A549 (cell line): ENCODE measurements around the gene HAUS5.

Source experiments
- CTCF ChIP-seq: fragments of >200 bp; sonication (Bioruptor Twin); formaldehyde crosslinking; IDR thresholded peaks from 3 replicates; pipeline ENCODE4 v1.5.1; 2016
- KDM5A ChIP-seq: fragments of 200-600 bp; sonication (generic); IDR thresholded peaks from 2 replicates; pipeline ENCODE4 v1.6.1; 2016; ENCODE audit warnings: antibody characterized with exemption, mild to moderate bottlenecking
- POLR2A ChIP-seq: IDR thresholded peaks from 2 replicates; pipeline ENCODE4 v1.6.1; 2012; ENCODE audit warnings: mild to moderate bottlenecking, low read length
- REST ChIP-seq: fragments of 200-600 bp; sonication (generic); IDR thresholded peaks from 2 replicates; pipeline ENCODE4 v1.6.1; 2016; ENCODE audit warnings: antibody characterized with exemption, mild to moderate bottlenecking, moderate library complexity

DNA sequence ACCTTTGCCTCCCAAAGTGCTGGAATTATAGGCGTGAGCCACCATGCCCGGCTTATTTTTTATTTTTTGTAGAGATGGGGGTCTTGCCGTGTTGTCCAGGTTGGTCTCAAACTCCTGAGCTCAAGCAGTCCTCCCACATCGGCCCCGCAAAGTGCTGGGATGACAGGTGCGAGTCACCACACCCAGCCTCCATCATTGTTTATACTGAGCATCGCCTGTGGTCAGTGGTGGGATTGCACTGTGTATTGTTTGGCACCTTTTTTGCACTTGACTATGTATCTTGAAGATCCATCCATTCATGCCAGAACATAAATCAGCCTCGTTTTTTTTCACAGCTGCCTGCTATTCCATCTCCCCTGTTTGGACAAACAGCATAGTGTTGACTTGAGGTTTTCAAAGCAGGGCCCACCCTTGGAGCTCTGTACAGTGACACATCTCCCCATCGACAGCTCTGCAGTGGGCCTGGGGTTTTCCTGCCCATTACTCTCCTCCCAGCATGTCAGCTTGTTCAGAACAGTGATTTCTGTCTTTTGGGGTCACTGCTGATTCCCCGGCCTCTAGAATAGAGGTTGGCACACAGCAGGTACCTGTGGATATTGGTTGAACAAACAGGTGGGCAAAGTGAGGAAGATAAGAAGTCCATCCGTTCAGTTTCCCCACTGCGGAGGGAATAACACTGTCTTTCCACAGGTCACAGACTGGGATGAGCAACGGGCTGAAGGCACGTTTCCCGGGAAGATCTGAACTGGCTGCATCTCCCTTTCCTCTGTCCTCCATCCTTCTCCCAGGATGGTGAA lies 45.6 kb downstream of the HAUS5 start:
- TF ChIP-seq KDM5A (no peak), CTCF (no peak), REST (no peak), POLR2A (no peak)
